ENCODE results near the gene RBFOX2.

DNA sequence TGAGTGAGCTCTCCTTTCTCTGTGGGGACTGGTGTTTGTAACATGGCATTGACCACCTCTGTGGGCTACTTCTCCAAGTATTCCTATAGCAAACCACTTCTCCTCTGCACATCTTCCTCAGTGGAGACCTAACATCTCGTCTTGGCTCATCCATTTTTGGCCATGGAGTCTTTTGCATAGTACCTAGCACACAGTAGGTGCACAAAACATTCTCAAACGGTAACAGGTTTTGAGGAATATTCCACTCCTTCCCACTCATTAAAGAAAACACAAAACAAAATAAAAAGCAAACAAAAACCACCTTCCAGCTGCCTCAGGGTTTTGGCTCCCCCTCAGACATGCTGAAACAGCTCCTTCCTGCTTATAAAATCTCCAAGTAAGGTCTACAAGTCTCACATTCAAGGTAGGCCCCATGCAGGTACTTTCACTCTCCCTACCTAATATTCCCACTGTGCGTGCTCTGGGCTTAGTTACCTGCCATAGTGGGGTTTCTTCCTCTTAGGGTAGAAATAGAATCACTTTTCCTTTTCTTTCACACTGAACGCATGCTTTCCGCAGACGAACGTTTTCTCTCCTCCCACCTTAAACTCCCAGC, 132.4 kb downstream of the RBFOX2 start:
- no peak for TF ChIP-seq POLR2A (IDR thresholded peaks at IDR 0.05)
- TF ChIP-seq, protein P1, sequence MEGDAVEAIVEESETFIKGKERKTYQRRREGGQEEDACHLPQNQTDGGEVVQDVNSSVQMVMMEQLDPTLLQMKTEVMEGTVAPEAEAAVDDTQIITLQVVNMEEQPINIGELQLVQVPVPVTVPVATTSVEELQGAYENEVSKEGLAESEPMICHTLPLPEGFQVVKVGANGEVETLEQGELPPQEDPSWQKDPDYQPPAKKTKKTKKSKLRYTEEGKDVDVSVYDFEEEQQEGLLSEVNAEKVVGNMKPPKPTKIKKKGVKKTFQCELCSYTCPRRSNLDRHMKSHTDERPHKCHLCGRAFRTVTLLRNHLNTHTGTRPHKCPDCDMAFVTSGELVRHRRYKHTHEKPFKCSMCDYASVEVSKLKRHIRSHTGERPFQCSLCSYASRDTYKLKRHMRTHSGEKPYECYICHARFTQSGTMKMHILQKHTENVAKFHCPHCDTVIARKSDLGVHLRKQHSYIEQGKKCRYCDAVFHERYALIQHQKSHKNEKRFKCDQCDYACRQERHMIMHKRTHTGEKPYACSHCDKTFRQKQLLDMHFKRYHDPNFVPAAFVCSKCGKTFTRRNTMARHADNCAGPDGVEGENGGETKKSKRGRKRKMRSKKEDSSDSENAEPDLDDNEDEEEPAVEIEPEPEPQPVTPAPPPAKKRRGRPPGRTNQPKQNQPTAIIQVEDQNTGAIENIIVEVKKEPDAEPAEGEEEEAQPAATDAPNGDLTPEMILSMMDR (IDR thresholded peaks at IDR 0.05) = no peak
